ENCODE measurements around the gene MESP2.

- TF ChIP-seq POLR2AphosphoS5 (IDR thresholded peaks at IDR 0.05; ENCODE audit: low read depth, low read length) (no peak), CTCF (IDR thresholded peaks at IDR 0.05) (no peak), SIN3A (IDR thresholded peaks at IDR 0.05; ENCODE audit: borderline replicate concordance, insufficient read depth, low read depth, low read length) (no peak)
Observed at GRCh38 chr15:89806559-89807550, 30.7 kb downstream of the MESP2 start.
